ENCODE measurements around the gene PCBP1.

Gene PCBP1

DNA sequence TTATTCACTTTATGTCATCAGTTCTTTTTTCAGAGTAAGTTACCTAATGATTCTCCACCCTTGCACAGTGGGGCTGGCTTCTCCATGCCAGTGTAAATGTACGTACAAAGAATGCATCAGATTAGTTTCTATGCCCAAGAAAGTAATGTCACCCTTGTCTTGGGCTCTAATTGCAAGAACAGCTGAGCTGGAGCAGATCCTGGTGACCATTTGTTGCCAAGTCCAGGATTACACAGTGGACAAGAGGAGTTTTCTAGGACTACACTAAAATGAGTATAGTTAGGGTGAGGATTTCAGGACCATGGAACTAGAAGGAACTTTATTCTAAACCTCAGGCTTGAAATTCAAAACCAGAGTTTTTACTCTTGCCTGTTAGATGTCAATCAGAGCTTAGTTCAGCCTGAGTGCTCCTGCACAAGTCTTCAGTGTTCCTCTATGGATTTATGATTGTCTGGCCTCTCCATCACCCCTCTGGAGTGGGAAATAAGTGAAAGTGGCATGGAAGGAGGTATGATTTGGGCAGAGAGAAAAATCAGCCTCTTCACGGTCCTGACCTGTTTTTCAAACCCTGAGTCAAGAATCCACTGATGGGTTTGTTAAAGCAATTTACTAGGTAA is 29.8 kb downstream of the PCBP1 start:
- no peak overlapping the region for H3K4me3 ChIP-seq (ENCODE audit: low read depth, low read length)
- TF ChIP-seq, protein P1, sequence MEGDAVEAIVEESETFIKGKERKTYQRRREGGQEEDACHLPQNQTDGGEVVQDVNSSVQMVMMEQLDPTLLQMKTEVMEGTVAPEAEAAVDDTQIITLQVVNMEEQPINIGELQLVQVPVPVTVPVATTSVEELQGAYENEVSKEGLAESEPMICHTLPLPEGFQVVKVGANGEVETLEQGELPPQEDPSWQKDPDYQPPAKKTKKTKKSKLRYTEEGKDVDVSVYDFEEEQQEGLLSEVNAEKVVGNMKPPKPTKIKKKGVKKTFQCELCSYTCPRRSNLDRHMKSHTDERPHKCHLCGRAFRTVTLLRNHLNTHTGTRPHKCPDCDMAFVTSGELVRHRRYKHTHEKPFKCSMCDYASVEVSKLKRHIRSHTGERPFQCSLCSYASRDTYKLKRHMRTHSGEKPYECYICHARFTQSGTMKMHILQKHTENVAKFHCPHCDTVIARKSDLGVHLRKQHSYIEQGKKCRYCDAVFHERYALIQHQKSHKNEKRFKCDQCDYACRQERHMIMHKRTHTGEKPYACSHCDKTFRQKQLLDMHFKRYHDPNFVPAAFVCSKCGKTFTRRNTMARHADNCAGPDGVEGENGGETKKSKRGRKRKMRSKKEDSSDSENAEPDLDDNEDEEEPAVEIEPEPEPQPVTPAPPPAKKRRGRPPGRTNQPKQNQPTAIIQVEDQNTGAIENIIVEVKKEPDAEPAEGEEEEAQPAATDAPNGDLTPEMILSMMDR (IDR thresholded peaks at IDR 0.05; ENCODE audit: low read depth, low read length, missing control alignments) = no peak
- DNase-seq (ENCODE audit: low read depth) = no peak
- in situ Hi-C loops (cut with HindIII; ENCODE audit: low sequenced_read_pairs) = no loop called here

GRCh38 chr2:70118798-70119454 is 31.6 kb downstream of the PCBP1 start:
- H3K4me3 ChIP-seq (ENCODE audit: low read depth, low read length) = no peak overlapping the region
- in situ Hi-C loops (cut with HindIII; ENCODE audit: low sequenced_read_pairs) = no loop called here
- no peak for DNase-seq (ENCODE audit: low read depth)
- TF ChIP-seq, protein P1 (IDR thresholded peaks at IDR 0.05; ENCODE audit: low read depth, low read length, missing control alignments) = no peak

- no peak overlapping the region for H3K4me3 ChIP-seq (ENCODE audit: low read depth, low read length)
- TF ChIP-seq, protein P1 (IDR thresholded peaks at IDR 0.05; ENCODE audit: low read depth, low read length, missing control alignments) = no peak
- DNase-seq (ENCODE audit: low read depth) = no peak
- in situ Hi-C loops (cut with HindIII; ENCODE audit: low sequenced_read_pairs) = no loop called here
Measured at GRCh38 chr2:70121627-70122372, 34.5 kb downstream of the PCBP1 start.

GRCh38 chr2:70122470-70122869 is 35.2 kb downstream of the PCBP1 start:
- no peak for DNase-seq (ENCODE audit: low read depth)
- H3K4me3 ChIP-seq (ENCODE audit: low read depth, low read length) = no peak overlapping the region
- TF ChIP-seq, protein P1 (IDR thresholded peaks at IDR 0.05; ENCODE audit: low read depth, low read length, missing control alignments) = no peak
- in situ Hi-C loops (cut with HindIII; ENCODE audit: low sequenced_read_pairs) = no loop called here

- DNase-seq (ENCODE audit: low read depth) = no peak
- in situ Hi-C loops (cut with HindIII; ENCODE audit: low sequenced_read_pairs) = no loop called here
- no peak overlapping the region for H3K4me3 ChIP-seq (ENCODE audit: low read depth, low read length)
- TF ChIP-seq, protein P1 (IDR thresholded peaks at IDR 0.05; ENCODE audit: low read depth, low read length, missing control alignments) = no peak
Measured at GRCh38 chr2:70123051-70123828, 36.0 kb downstream of the PCBP1 start.

GRCh38 chr2:70123829-70124116 is 36.5 kb downstream of the PCBP1 start:
- in situ Hi-C loops (cut with HindIII; ENCODE audit: low sequenced_read_pairs) = no loop called here
- H3K4me3 ChIP-seq (ENCODE audit: low read depth, low read length) = peak overlapping the region; percentile 35
- TF ChIP-seq, protein P1 (IDR thresholded peaks at IDR 0.05; ENCODE audit: low read depth, low read length, missing control alignments) = no peak
- DNase-seq (ENCODE audit: low read depth) = no peak
